ENCODE measurements around the gene LARGE2. TPM values are rescaled to one million over a fixed set of nuclear protein-coding genes. Genes with fewer than 3 reads are reported as not detected.

LARGE2 gene
- total RNA-seq, 4 donors from 2014 or later = 27.2 to 47.4 (median 33.1) TPM

- Histone ChIP-seq H3K4me1 (peaks cover 62% of the 10 kb centered on the region), H3K27me3 (peaks cover 15% of the 10 kb centered on the region), H3K4me3 (no peak overlapping the region), H3K36me3 (peaks cover 4% of the 10 kb centered on the region), H3K9me3 (no peaks in the 10 kb centered on the region), H3K27ac (peak overlapping the region; percentile 71)
- WGBS = 77% methylated on average over 6 of the region's 6 CpGs
- no peak for TF ChIP-seq POLR2AphosphoS5 (IDR thresholded peaks at IDR 0.05)
- TF ChIP-seq CTCF (IDR thresholded peaks at IDR 0.05) = no peak
- no peak for TF ChIP-seq POLR2A (IDR thresholded peaks at IDR 0.05)
- TF ChIP-seq EP300 (IDR thresholded peaks at IDR 0.05) = no peak
- DNase-seq (ENCODE audit: low spot score in 2 of 2) = no peak
Measured at GRCh38 chr11:45920531-45921477, 1.7 kb upstream of the LARGE2 start.

- 42% methylated on average over 24 of the region's 54 CpGs for WGBS
- Histone ChIP-seq H3K4me1 (peaks cover 52% of the 10 kb centered on the region), H3K9me3 (no peaks in the 10 kb centered on the region), H3K27me3 (peaks cover 15% of the 10 kb centered on the region), H3K4me3 (peak overlapping the region; percentile 57), H3K27ac (peak overlapping the region; percentile 71), H3K36me3 (no peaks in the 10 kb centered on the region)
- TF ChIP-seq EP300 (IDR thresholded peaks at IDR 0.05) (no peak), POLR2A (IDR thresholded peaks at IDR 0.05) (no peak), CTCF (IDR thresholded peaks at IDR 0.05) (no peak), POLR2AphosphoS5 (IDR thresholded peaks at IDR 0.05) (no peak)
- peak in 1 of 2 donors; percentile 76 for DNase-seq (ENCODE audit: low spot score in 2 of 2)
Measured at GRCh38 chr11:45921561-45922424, 663 bp upstream of the LARGE2 start.

- DNase-seq (ENCODE audit: low spot score in 2 of 2) = peak; percentile 62 to 68
- Histone ChIP-seq H3K4me1 (peaks cover 51% of the 10 kb centered on the region), H3K27ac (no peak overlapping the region), H3K36me3 (no peaks in the 10 kb centered on the region), H3K9me3 (no peaks in the 10 kb centered on the region), H3K4me3 (no peak overlapping the region), H3K27me3 (peaks cover 15% of the 10 kb centered on the region)
- TF ChIP-seq CTCF (IDR thresholded peaks at IDR 0.05) (no peak), POLR2AphosphoS5 (IDR thresholded peaks at IDR 0.05) (no peak), POLR2A (IDR thresholded peaks at IDR 0.05) (no peak), EP300 (IDR thresholded peaks at IDR 0.05) (no peak)
- WGBS = 63% methylated on average over 18 of the region's 22 CpGs
Measured at GRCh38 chr11:45924036-45924915, 1.8 kb downstream of the LARGE2 start.

- H3K36me3 ChIP-seq = no peaks in the 10 kb centered on the region
- no peaks in the 10 kb centered on the region for H3K9me3 ChIP-seq
- H3K27ac ChIP-seq = no peak overlapping the region
- no peak for DNase-seq (ENCODE audit: low spot score in 2 of 2)
- TF ChIP-seq POLR2AphosphoS5 (IDR thresholded peaks at IDR 0.05) (no peak), CTCF (IDR thresholded peaks at IDR 0.05) (no peak), POLR2A (IDR thresholded peaks at IDR 0.05) (no peak), EP300 (IDR thresholded peaks at IDR 0.05) (no peak)
- peaks cover 15% of the 10 kb centered on the region for H3K27me3 ChIP-seq
- H3K4me1 ChIP-seq = peaks cover 53% of the 10 kb centered on the region
- no peak overlapping the region for H3K4me3 ChIP-seq
- 89% methylated on average over 5 of the region's 6 CpGs for WGBS
Measured at GRCh38 chr11:45924927-45925326, 2.5 kb downstream of the LARGE2 start.

Measured in suprapubic skin (tissue), 4 donors.